AG04450 (cell line): ENCODE results near the gene TOMM20L. TPM values are rescaled to one million over a fixed set of nuclear protein-coding genes. Genes with fewer than 3 reads are reported as not detected.
A peak's percentile ranks its signal among the peaks of the same experiment; 100 is the strongest.

Experiments
- CTCF ChIA-PET: fragments of 300-600, 350-600 bp; formaldehyde crosslinking; extraction: SDS; loops from one replicate; lab custom pipeline; 2022; ENCODE audit warnings: antibody characterized with exemption, inconsistent platforms; lab: Charles Lee
- POLR2A ChIA-PET: fragments of 350-600 bp; formaldehyde crosslinking; extraction: SDS; loops from one replicate; lab custom pipeline; 2021; ENCODE audit warnings: antibody characterized with exemption, inconsistent platforms; lab: Yijun Ruan, JAX
- DNase-seq: peaks from one replicate; pipeline ENCODE4 v3.0.0-alpha.2; 2011; ENCODE audit warnings: low read depth, low spot score
- H3K27ac ChIP-seq: one replicate; pipeline ENCODE4 v1.5.1; 2012; ENCODE audit warnings: low read depth, low read length, control low read depth
- H3K27me3 ChIP-seq: one replicate; pipeline ENCODE4 v1.6.0; 2012; ENCODE audit warnings: low read length; ENCODE audit not compliant: control insufficient read depth, insufficient read depth
- H3K4me3 ChIP-seq: 2 replicates; pipeline ENCODE4 v1.5.1; 2011; ENCODE audit warnings: mild to moderate bottlenecking, low read depth, low read length, control low read depth
- H3K9me3 ChIP-seq: 2 replicates; pipeline ENCODE4 v1.5.1; 2012; ENCODE audit warnings: low read length; ENCODE audit not compliant: control insufficient read depth, insufficient read depth
- polyA plus RNA-seq: library from polyadenylated mRNA; depleted of rRNA; stranded (reverse); fragments of >200 nt; gene quantifications from 2 replicates; pipeline ENCODE4 v1.2.3, GENCODE V29; 2011
- TF ChIP-seq, protein P1 (sequence below): IDR thresholded peaks from 2 replicates; pipeline ENCODE4 v1.5.1; 2011; ENCODE audit warnings: low read depth, low read length, control low read depth, inconsistent platforms

Gene TOMM20L
- polyA plus RNA-seq, 1 experiment: not detected

DNA sequence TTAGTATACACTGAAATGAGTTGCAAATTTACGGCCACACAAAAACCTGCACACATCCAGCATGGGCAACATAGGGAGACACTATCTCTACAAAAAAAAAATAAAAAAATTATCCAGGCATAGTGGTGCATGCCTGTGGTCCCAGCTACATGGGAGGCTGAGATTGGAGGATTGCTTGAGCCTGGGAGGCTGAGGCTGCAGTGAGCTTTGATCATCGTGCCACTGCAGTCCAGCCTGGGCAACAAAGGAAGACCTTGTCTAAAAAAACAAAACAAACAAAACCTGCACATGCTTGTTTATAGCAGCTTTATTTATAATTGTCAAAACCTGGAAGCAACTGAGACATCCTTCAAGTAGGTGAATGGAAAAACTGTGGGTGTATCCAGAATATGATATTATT is 4.9 kb upstream of the TOMM20L start:
- Histone ChIP-seq H3K27me3 (peaks cover 3% of the 10 kb centered on the region), H3K9me3 (no peaks in the 10 kb centered on the region; the same call in 1 of the 2 replicates), H3K4me3 (no peak overlapping the region), H3K27ac (no peak overlapping the region)
- DNase-seq: no peak
- ChIA-PET CTCF (no interaction called here), POLR2A (no interaction called here)
- TF ChIP-seq, protein P1, sequence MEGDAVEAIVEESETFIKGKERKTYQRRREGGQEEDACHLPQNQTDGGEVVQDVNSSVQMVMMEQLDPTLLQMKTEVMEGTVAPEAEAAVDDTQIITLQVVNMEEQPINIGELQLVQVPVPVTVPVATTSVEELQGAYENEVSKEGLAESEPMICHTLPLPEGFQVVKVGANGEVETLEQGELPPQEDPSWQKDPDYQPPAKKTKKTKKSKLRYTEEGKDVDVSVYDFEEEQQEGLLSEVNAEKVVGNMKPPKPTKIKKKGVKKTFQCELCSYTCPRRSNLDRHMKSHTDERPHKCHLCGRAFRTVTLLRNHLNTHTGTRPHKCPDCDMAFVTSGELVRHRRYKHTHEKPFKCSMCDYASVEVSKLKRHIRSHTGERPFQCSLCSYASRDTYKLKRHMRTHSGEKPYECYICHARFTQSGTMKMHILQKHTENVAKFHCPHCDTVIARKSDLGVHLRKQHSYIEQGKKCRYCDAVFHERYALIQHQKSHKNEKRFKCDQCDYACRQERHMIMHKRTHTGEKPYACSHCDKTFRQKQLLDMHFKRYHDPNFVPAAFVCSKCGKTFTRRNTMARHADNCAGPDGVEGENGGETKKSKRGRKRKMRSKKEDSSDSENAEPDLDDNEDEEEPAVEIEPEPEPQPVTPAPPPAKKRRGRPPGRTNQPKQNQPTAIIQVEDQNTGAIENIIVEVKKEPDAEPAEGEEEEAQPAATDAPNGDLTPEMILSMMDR: no peak

DNA sequence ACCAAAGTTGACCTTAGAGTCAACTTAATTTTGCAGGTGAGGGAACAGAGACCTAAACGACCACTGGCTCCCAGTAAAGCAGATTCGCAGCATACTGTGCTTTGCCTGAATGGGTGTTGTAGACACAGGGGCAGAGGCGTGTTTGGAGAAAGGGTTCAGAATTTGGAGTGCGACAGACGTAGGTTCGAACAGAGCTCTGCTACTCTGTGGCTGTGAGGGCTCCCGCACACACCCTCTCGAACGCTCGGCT is 243 bp upstream of the TOMM20L start:
- H3K27ac ChIP-seq: no peak overlapping the region
- ChIA-PET CTCF (interaction anchor here (0.6 to 2.7 kb wide), 11 partner anchors 9 to 1251 kb away, joined by 3 to 15 read pairs (median 8); no protein-coding TSS in a partner anchor), POLR2A (interaction anchor here (0.6 to 1.4 kb wide), 2 partner anchors 98 to 153 kb away, joined by 3 read pairs; partner anchors contain the start of gene ARID4A)
- TF ChIP-seq, protein P1: no peak
- H3K4me3 ChIP-seq: peak overlapping the region; percentile 55
- H3K9me3 ChIP-seq: no peaks in the 10 kb centered on the region
- no peak for DNase-seq
- peaks cover 3% of the 10 kb centered on the region for H3K27me3 ChIP-seq

DNA sequence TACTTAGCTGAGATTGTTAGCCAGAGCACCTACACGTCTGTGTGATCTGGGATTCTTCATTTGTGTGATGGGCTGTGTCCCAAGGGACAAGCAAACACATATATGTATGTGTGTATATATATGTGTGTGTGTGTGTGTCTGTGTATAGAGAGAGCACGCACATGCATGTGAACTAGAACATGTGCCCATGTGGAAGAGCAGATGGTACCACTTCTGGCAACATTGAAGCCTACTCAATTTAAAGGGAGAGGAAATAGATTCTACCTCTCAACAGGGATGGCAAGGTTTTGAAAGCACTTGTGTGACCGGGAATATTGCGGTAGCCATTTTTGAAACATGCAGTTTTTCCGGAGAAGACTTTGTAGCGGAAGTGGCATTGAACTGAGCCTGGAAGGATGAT is 1.4 kb downstream of the TOMM20L start:
- CTCF ChIA-PET: interaction anchor here (0.9 to 2.7 kb wide), 3 partner anchors 13 to 17 kb away, joined by 3 to 15 read pairs (median 8); no protein-coding TSS in a partner anchor
- Histone ChIP-seq H3K27ac (no peak overlapping the region), H3K27me3 (no peaks in the 10 kb centered on the region), H3K4me3 (no peak overlapping the region), H3K9me3 (no peaks in the 10 kb centered on the region)
- no peak for DNase-seq
- POLR2A ChIA-PET: no interaction called here
- TF ChIP-seq, protein P1: no peak

DNA sequence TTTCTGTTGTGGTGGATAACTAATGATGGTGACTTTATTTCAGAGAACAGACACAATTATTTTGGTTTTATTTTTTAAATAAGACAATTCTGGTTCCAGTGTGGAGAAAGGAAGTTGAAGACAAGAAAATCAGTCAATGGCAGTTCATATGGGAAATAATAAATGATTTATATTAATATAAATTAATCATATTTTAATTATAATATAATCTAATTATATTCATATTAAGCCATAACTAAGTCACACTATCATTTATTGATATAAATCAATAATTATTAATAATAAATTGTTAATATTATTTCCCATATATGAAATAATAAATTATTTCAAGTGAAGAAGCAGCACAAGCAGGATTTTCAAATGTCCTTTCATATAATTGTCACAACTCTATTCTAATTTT is 2.8 kb downstream of the TOMM20L start:
- POLR2A ChIA-PET: no interaction called here
- no peak overlapping the region for H3K4me3 ChIP-seq
- TF ChIP-seq, protein P1: no peak
- no peak overlapping the region for H3K27ac ChIP-seq
- no peaks in the 10 kb centered on the region for H3K27me3 ChIP-seq
- CTCF ChIA-PET: interaction anchor here (0.7 kb wide), 1 partner anchor 328 kb away, joined by 3 read pairs; no protein-coding TSS in a partner anchor
- DNase-seq: no peak
- no peaks in the 10 kb centered on the region for H3K9me3 ChIP-seq

DNA sequence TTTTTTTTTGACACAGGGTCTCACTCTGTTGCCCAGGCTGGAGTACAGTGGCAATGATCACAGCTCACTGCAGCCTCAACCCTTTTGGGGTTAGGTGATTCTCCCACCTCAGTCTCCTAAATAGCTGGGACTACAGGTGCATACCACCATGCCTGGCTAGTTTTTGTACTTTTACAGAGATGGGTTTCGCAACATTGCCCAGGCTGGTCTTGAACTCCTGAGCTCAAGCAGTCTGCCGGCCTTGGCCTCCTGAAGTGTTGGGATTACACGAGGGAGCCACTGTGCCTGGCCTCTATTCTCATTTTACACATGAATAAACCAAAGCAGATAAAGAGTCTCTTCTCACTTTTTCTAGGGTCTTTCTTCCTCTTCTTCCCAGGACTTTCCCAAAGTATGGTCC is 3.2 kb downstream of the TOMM20L start:
- no peak for DNase-seq
- POLR2A ChIA-PET: no interaction called here
- CTCF ChIA-PET: interaction anchor here (0.7 kb wide), 1 partner anchor 328 kb away, joined by 3 read pairs; no protein-coding TSS in a partner anchor
- Histone ChIP-seq H3K4me3 (no peak overlapping the region), H3K27me3 (no peaks in the 10 kb centered on the region), H3K9me3 (no peaks in the 10 kb centered on the region), H3K27ac (no peak overlapping the region)
- TF ChIP-seq, protein P1: no peak
